HepG2 (cell line): ENCODE results near the gene FUOM. TPM values are rescaled to one million over a fixed set of nuclear protein-coding genes. Genes with fewer than 3 reads are reported as not detected.

Experiments
- ADNP ChIP-seq: sonication (generic); formaldehyde crosslinking; IDR thresholded peaks from 2 replicates; pipeline ENCODE4 v1.4.0; 2020; ENCODE audit warnings: missing genetic modification reagents
- ATF4 ChIP-seq, 2 experiments: fragments of 450-650 bp in 1 of 2; sonication (generic) in 1 of 2; formaldehyde crosslinking; IDR thresholded peaks; 2 replicates each; pipeline versions ENCODE4 v1.5.0 to v1.8.0; 2020 to 2022; ENCODE audit warnings: mild to moderate bottlenecking in 1 of 2, missing genetic modification reagents in 1 of 2
- FOXP1 ChIP-seq, 2 experiments: fragments of 450-650 bp in 1 of 2; IDR thresholded peaks; 2 replicates each; pipeline ENCODE4 v1.6.1; 2017 to 2018; ENCODE audit warnings: antibody characterized with exemption in 1 of 2
- HMGXB4 ChIP-seq, 2 experiments: sonication (generic) in 1 of 2; formaldehyde crosslinking in 1 of 2; IDR thresholded peaks; 2 replicates each; pipeline versions ENCODE4 v1.4.0 to v1.6.1; 2018 to 2020; ENCODE audit warnings: missing genetic modification reagents in 2 of 2, borderline replicate concordance in 1 of 2, low read depth in 1 of 2, mild to moderate bottlenecking in 1 of 2, missing biosample characterization in 1 of 2
- KDM6A ChIP-seq: IDR thresholded peaks from 2 replicates; pipeline ENCODE4 v1.6.1; 2016; ENCODE audit warnings: low read depth
- MTF2 ChIP-seq: sonication (generic); formaldehyde crosslinking; IDR thresholded peaks from 2 replicates; pipeline ENCODE4 v1.5.0; 2020; ENCODE audit warnings: missing genetic modification reagents, borderline replicate concordance
- RNF2 ChIP-seq: fragments of 450-650 bp; conservative IDR thresholded peaks from 2 replicates; pipeline ENCODE4 v1.6.1; 2016; ENCODE audit warnings: low read depth
- SMARCC2 ChIP-seq: fragments of 450-650 bp; IDR thresholded peaks from 2 replicates; pipeline ENCODE4 v1.6.1; 2017; ENCODE audit warnings: antibody characterized with exemption, mild to moderate bottlenecking
- SMARCE1 ChIP-seq: fragments of 450-650 bp; IDR thresholded peaks from 2 replicates; pipeline ENCODE4 v1.6.1; 2017; ENCODE audit warnings: borderline replicate concordance
- TBX3 ChIP-seq: fragments of 450-650 bp; IDR thresholded peaks from 2 replicates; pipeline ENCODE4 v1.6.1; 2017; ENCODE audit warnings: antibody characterized with exemption, mild to moderate bottlenecking, inconsistent platforms, borderline replicate concordance
- TFAP4 ChIP-seq: sonication (generic); IDR thresholded peaks from 2 replicates; pipeline ENCODE4 v1.6.1; 2016; ENCODE audit warnings: low read depth, borderline replicate concordance
- TRIM22 ChIP-seq: fragments of 450-650 bp; IDR thresholded peaks from 2 replicates; pipeline ENCODE4 v1.6.1; 2017
- ZBTB4 ChIP-seq: sonication (generic); formaldehyde crosslinking; IDR thresholded peaks from 2 replicates; pipeline ENCODE4 v1.4.0; 2020; ENCODE audit warnings: missing genetic modification reagents, mild to moderate bottlenecking, borderline replicate concordance
- ZNF354B ChIP-seq: sonication (generic); formaldehyde crosslinking; IDR thresholded peaks from 2 replicates; pipeline ENCODE4 v1.8.0; 2022; ENCODE audit warnings: mild to moderate bottlenecking, missing genetic modification reagents
- ZNF619 ChIP-seq: sonication (generic); formaldehyde crosslinking; IDR thresholded peaks from 2 replicates; pipeline ENCODE4 v1.4.0; 2020; ENCODE audit warnings: mild to moderate bottlenecking, missing genetic modification reagents
- ZNF7 ChIP-seq: IDR thresholded peaks from 2 replicates; pipeline ENCODE4 v1.6.1; 2016; ENCODE audit warnings: missing biosample characterization, missing genetic modification reagents
- ZNF772 ChIP-seq: sonication (generic); formaldehyde crosslinking; IDR thresholded peaks from 2 replicates; pipeline ENCODE4 v1.5.0; 2020; ENCODE audit warnings: mild to moderate bottlenecking, missing genetic modification reagents
- ZNF780A ChIP-seq: sonication (generic); formaldehyde crosslinking; IDR thresholded peaks from 2 replicates; pipeline ENCODE4 v1.8.0; 2022; ENCODE audit warnings: mild to moderate bottlenecking, missing genetic modification reagents, moderate library complexity
- ZNF839 ChIP-seq: sonication (generic); formaldehyde crosslinking; IDR thresholded peaks from 2 replicates; pipeline ENCODE4 v1.4.0; 2020; ENCODE audit warnings: missing genetic modification reagents, mild to moderate bottlenecking, borderline replicate concordance
- ZSCAN12 ChIP-seq: sonication (generic); formaldehyde crosslinking; IDR thresholded peaks from 2 replicates; pipeline ENCODE4 v1.9.0; 2021; ENCODE audit warnings: mild to moderate bottlenecking, missing genetic modification reagents
- ZSCAN20 ChIP-seq: sonication (generic); formaldehyde crosslinking; IDR thresholded peaks from 2 replicates; pipeline ENCODE4 v1.4.0; 2020; ENCODE audit warnings: missing genetic modification reagents, mild to moderate bottlenecking, borderline replicate concordance
- polyA plus RNA-seq, 8 experiments: library from polyadenylated mRNA; depleted of rRNA in 3 of 8; stranded (reverse) in 7 of 8; unstranded in 1 of 8; fragments of >200 nt; fragmentation: Illumina TruSeq in 4 of 8; extraction: Trizol in 4 of 8; gene quantifications; 2 replicates each; pipeline versions ENCODE4 v1.2.1 to v1.2.3, GENCODE V29; 2011 to 2016; ENCODE audit warnings: low read depth in 4 of 8, missing spikeins in 1 of 8, mixed read lengths in 1 of 8; ENCODE audit not compliant: insufficient read depth in 1 of 8
- total RNA-seq, 5 experiments: library from RNA; depleted of rRNA; stranded (reverse); fragments of >200 nt; fragmentation: Illumina TruSeq; extraction: Trizol; gene quantifications; 2 replicates each; pipeline ENCODE4 v1.2.3, GENCODE V29; 2016; ENCODE audit warnings: low read depth in 1 of 5

FUOM gene
- total and polyA plus RNA-seq, 2 of the 13 experiments (the other 11 are each of a cell fraction or from before 2014, with no cell fraction given), result 27.5 to 60.4 TPM

GRCh38 chr10:133394064-133394663 is 36.3 kb upstream of the FUOM start, which contains the start of gene MTG1 (continued):
- no peak for TF ChIP-seq TRIM22
- no peak for TF ChIP-seq SMARCC2
- TF ChIP-seq FOXP1 (IDR thresholded peaks at IDR 0.05), result no peak
- TF ChIP-seq FOXP1 (CRISPR knock-in tag; IDR thresholded peaks at IDR 0.05), result peak; percentile 12; the same call in 1 of the 2 replicates
- TF ChIP-seq MTF2 (CRISPR knock-in tag), result no peak; the same call in 1 of the 2 replicates
- peak; percentile 96 for TF ChIP-seq ZNF839
- TF ChIP-seq RNF2, result no peak; the same call in 1 of the 2 replicates
- TF ChIP-seq HMGXB4 (CRISPR knock-in tag; IDR thresholded peaks at IDR 0.05; ENCODE audit: borderline replicate concordance in 1 of 2, low read depth in 1 of 2), result peak; percentile 88 to 91
- no peak for TF ChIP-seq KDM6A
- no peak for TF ChIP-seq ZNF780A (CRISPR knock-in tag)
- TF ChIP-seq ZNF7 (CRISPR knock-in tag), result no peak
- TF ChIP-seq ZNF619 (CRISPR knock-in tag), result peak; percentile 87; the same call in 1 of the 2 replicates
- TF ChIP-seq ATF4 (CRISPR knock-in tag; IDR thresholded peaks at IDR 0.05), result no peak
- TF ChIP-seq TFAP4, result peak; percentile 89; the same call in 1 of the 2 replicates
- TF ChIP-seq ZSCAN20 (CRISPR knock-in tag), result peak; percentile 64; the same call in 1 of the 2 replicates
- TF ChIP-seq SMARCE1, result no peak
- TF ChIP-seq TBX3, result peak; percentile 27; the same call in 1 of the 2 replicates
- no peak for TF ChIP-seq ADNP (CRISPR knock-in tag)
- no peak; the same call in 1 of the 2 replicates for TF ChIP-seq ZSCAN12
- no peak for TF ChIP-seq ZNF354B (CRISPR knock-in tag)
- TF ChIP-seq ZBTB4, result no peak
- TF ChIP-seq ZNF772 (CRISPR knock-in tag), result peak; percentile 81; the same call in 1 of the 2 replicates
